Measurements from ENCODE around the gene DAPK3.

DAPK3 gene

GRCh38 chr19:3987619-3988371, 16.9 kb upstream of the DAPK3 start:
- H3K27ac Mint-ChIP-seq: peak overlapping the region; percentile 72 to 79
- peak overlapping the region; percentile 94 to 96 for H3K4me3 Mint-ChIP-seq
- no peaks in the 10 kb centered on the region for H3K27me3 Mint-ChIP-seq
- peaks cover 33 to 46% of the 10 kb centered on the region in 2 donors for H3K4me1 Mint-ChIP-seq (ENCODE audit: low read depth in 2 of 2)
- no peaks in the 10 kb centered on the region for H3K9me3 Mint-ChIP-seq
- peaks cover 57% of the 10 kb centered on the region for H3K36me3 Mint-ChIP-seq (ENCODE audit: insufficient read depth)
- ATAC-seq (replicated peaks): peak; percentile 42
- DNase-seq: peak; percentile 85 to 86 (median 86)

- no peaks in the 10 kb centered on the region for H3K9me3 Mint-ChIP-seq
- peak; percentile 57 to 64 (median 61) for DNase-seq
- peak; percentile 24 for ATAC-seq (replicated peaks)
- no peaks in the 10 kb centered on the region for H3K27me3 Mint-ChIP-seq
- H3K4me1 Mint-ChIP-seq (ENCODE audit: low read depth in 2 of 2): peaks cover 37 to 50% of the 10 kb centered on the region in 2 donors
- peaks cover 71% of the 10 kb centered on the region for H3K36me3 Mint-ChIP-seq (ENCODE audit: insufficient read depth)
- H3K4me3 Mint-ChIP-seq: peak overlapping the region; percentile 94 to 96
- H3K27ac Mint-ChIP-seq: peak overlapping the region; percentile 59 to 96
Observed at GRCh38 chr19:3986260-3987041, 15.6 kb upstream of the DAPK3 start.

GRCh38 chr19:3985643-3986259, 14.9 kb upstream of the DAPK3 start:
- H3K4me1 Mint-ChIP-seq (ENCODE audit: low read depth in 2 of 2): peaks cover 35 to 51% of the 10 kb centered on the region in 2 donors
- DNase-seq (no peak), ATAC-seq (replicated peaks) (no peak)
- H3K27me3 Mint-ChIP-seq: no peaks in the 10 kb centered on the region
- no peaks in the 10 kb centered on the region for H3K9me3 Mint-ChIP-seq
- peak overlapping the region; percentile 96 to 97 for H3K27ac Mint-ChIP-seq
- peak overlapping the region; percentile 94 to 96 for H3K4me3 Mint-ChIP-seq
- peaks cover 78% of the 10 kb centered on the region for H3K36me3 Mint-ChIP-seq (ENCODE audit: insufficient read depth)

- Mint-ChIP-seq H3K36me3 (ENCODE audit: insufficient read depth) (peaks cover 82% of the 10 kb centered on the region), H3K9me3 (no peaks in the 10 kb centered on the region), H3K27ac (peak within 1 kb of the TSS; percentile 96 to 97), H3K27me3 (no peaks in the 10 kb centered on the region), H3K4me1 (ENCODE audit: low read depth in 2 of 2) (peaks cover 34 to 47% of the 10 kb centered on the region in 2 donors), H3K4me3 (peak within 1 kb of the TSS; percentile 94 to 96)
- DNase-seq (peak; percentile 89 to 91 (median 90)), ATAC-seq (replicated peaks) (peak; percentile 61)
Observed at GRCh38 chr19:3984908-3985642, 14.2 kb upstream of the DAPK3 start, which contains the start of gene EEF2. EEF2 (minus strand) TSS chr19:3985463; CDS start chr19:3985380, 83 bp downstream.

GRCh38 chr19:3984584-3984907, 13.6 kb upstream of the DAPK3 start:
- H3K9me3 Mint-ChIP-seq: no peaks in the 10 kb centered on the region
- peaks cover 34 to 45% of the 10 kb centered on the region in 2 donors for H3K4me1 Mint-ChIP-seq (ENCODE audit: low read depth in 2 of 2)
- H3K4me3 Mint-ChIP-seq: peak overlapping the region; percentile 94 to 96
- no peak for DNase-seq
- H3K27ac Mint-ChIP-seq: peak overlapping the region; percentile 96 to 97
- ATAC-seq (replicated peaks): peak; percentile 5
- peaks cover 84% of the 10 kb centered on the region for H3K36me3 Mint-ChIP-seq (ENCODE audit: insufficient read depth)
- no peaks in the 10 kb centered on the region for H3K27me3 Mint-ChIP-seq

GRCh38 chr19:3983936-3984583, 13.2 kb upstream of the DAPK3 start:
- ATAC-seq (replicated peaks) (no peak), DNase-seq (no peak)
- Mint-ChIP-seq H3K9me3 (no peaks in the 10 kb centered on the region), H3K27me3 (no peaks in the 10 kb centered on the region), H3K36me3 (ENCODE audit: insufficient read depth) (peaks cover 89% of the 10 kb centered on the region), H3K4me3 (peak overlapping the region; percentile 94 to 96), H3K4me1 (ENCODE audit: low read depth in 2 of 2) (peaks cover 37 to 45% of the 10 kb centered on the region in 2 donors), H3K27ac (peak overlapping the region; percentile 96 to 97)

GRCh38 chr19:3983542-3983914, 12.6 kb upstream of the DAPK3 start:
- peaks cover 94% of the 10 kb centered on the region for H3K36me3 Mint-ChIP-seq (ENCODE audit: insufficient read depth)
- DNase-seq (no peak), ATAC-seq (replicated peaks) (no peak)
- peaks cover 37 to 45% of the 10 kb centered on the region in 2 donors for H3K4me1 Mint-ChIP-seq (ENCODE audit: low read depth in 2 of 2)
- peak overlapping the region; percentile 96 to 97 for H3K27ac Mint-ChIP-seq
- H3K4me3 Mint-ChIP-seq: peak overlapping the region; percentile 94 to 96
- H3K9me3 Mint-ChIP-seq: no peaks in the 10 kb centered on the region
- no peaks in the 10 kb centered on the region for H3K27me3 Mint-ChIP-seq

GRCh38 chr19:3982701-3983541, 12.0 kb upstream of the DAPK3 start:
- H3K27ac Mint-ChIP-seq: peak overlapping the region; percentile 96 to 97
- peak overlapping the region; percentile 94 to 96 for H3K4me3 Mint-ChIP-seq
- H3K27me3 Mint-ChIP-seq: no peaks in the 10 kb centered on the region
- H3K4me1 Mint-ChIP-seq (ENCODE audit: low read depth in 2 of 2): peaks cover 41 to 45% of the 10 kb centered on the region in 2 donors
- ATAC-seq (replicated peaks) (no peak), DNase-seq (no peak)
- H3K9me3 Mint-ChIP-seq: no peaks in the 10 kb centered on the region
- peaks cover 100% of the 10 kb centered on the region for H3K36me3 Mint-ChIP-seq (ENCODE audit: insufficient read depth)

GRCh38 chr19:3981736-3982681, 11.1 kb upstream of the DAPK3 start:
- ATAC-seq (replicated peaks) (no peak), DNase-seq (no peak)
- H3K4me3 Mint-ChIP-seq: peak overlapping the region in 1 of 2 donors; percentile 94
- H3K9me3 Mint-ChIP-seq: no peaks in the 10 kb centered on the region
- H3K4me1 Mint-ChIP-seq (ENCODE audit: low read depth in 2 of 2): peaks cover 37 to 45% of the 10 kb centered on the region in 2 donors
- peak overlapping the region in 1 of 2 donors; percentile 97 for H3K27ac Mint-ChIP-seq
- peaks cover 100% of the 10 kb centered on the region for H3K36me3 Mint-ChIP-seq (ENCODE audit: insufficient read depth)
- no peaks in the 10 kb centered on the region for H3K27me3 Mint-ChIP-seq

- DNase-seq (no peak), ATAC-seq (replicated peaks) (no peak)
- Mint-ChIP-seq H3K27ac (peak overlapping the region; percentile 13 to 97), H3K36me3 (ENCODE audit: insufficient read depth) (peaks cover 100% of the 10 kb centered on the region), H3K4me3 (no peak overlapping the region), H3K9me3 (no peaks in the 10 kb centered on the region), H3K4me1 (ENCODE audit: low read depth in 2 of 2) (peaks cover 33 to 39% of the 10 kb centered on the region in 2 donors), H3K27me3 (no peaks in the 10 kb centered on the region)
Observed at GRCh38 chr19:3981373-3981735, 10.5 kb upstream of the DAPK3 start.
